OCI-LY7 (cell line): ENCODE measurements around the gene CLK4. TPM values are rescaled to one million over a fixed set of nuclear protein-coding genes. Genes with fewer than 3 reads are reported as not detected.

Source experiments
- BruUV-seq: library from RNA; stranded (reverse); fragments of 400-500 nt; replicated peaks from 2 replicates; lab custom pipeline; 2021; lab: Mats Ljungman, UMichigan
- CTCF ChIA-PET: fragments of 300-600 bp; sonication (Branson Sonifier 250); formaldehyde crosslinking; loops from one replicate; lab custom pipeline; 2022; ENCODE audit warnings: antibody characterized with exemption; ENCODE audit not compliant: unreplicated experiment; lab: Charles Lee
- POLR2A ChIA-PET: fragments of 300-600 bp; sonication (Branson Sonifier 250); formaldehyde crosslinking; loops from one replicate; lab custom pipeline; 2022; ENCODE audit warnings: antibody characterized with exemption; lab: Charles Lee
- DNase-seq: peaks from one replicate; pipeline ENCODE4 v3.0.0-alpha.2; 2015; ENCODE audit warnings: low spot score
- H2AFZ ChIP-seq: fragments of 200-600 bp; sonication (generic), shearing (Covaris generic); 2 replicates; pipeline ENCODE4 v1.6.1; 2014; ENCODE audit warnings: mild to moderate bottlenecking, antibody characterized with exemption, low read length, moderate library complexity
- H3K27ac ChIP-seq: fragments of 200-600 bp; sonication (generic); 2 replicates; pipeline ENCODE4 v1.5.1; 2014; ENCODE audit warnings: mixed run types, low read depth, mild to moderate bottlenecking, moderate library complexity, low read length, inconsistent platforms; ENCODE audit not compliant: poor library complexity, severe bottlenecking
- H3K36me3 ChIP-seq: fragments of 200-600 bp; sonication (generic); 2 replicates; pipeline ENCODE4 v1.6.1; 2014; ENCODE audit warnings: mild to moderate bottlenecking, antibody characterized with exemption, low read length, moderate library complexity, mixed read lengths; ENCODE audit not compliant: insufficient read depth
- H3K4me1 ChIP-seq: fragments of 200-600 bp; sonication (generic); 2 replicates; pipeline ENCODE4 v1.5.1; 2014; ENCODE audit warnings: mild to moderate bottlenecking, low read length; ENCODE audit not compliant: insufficient read depth, poor library complexity, severe bottlenecking
- H3K4me2 ChIP-seq: fragments of 200-600 bp; sonication (generic); 2 replicates; pipeline ENCODE4 v1.6.1; 2014; ENCODE audit warnings: mild to moderate bottlenecking, low read length
- H3K4me3 ChIP-seq: fragments of 200-600 bp; sonication (generic); 2 replicates; pipeline ENCODE4 v1.5.1; 2014; ENCODE audit warnings: mild to moderate bottlenecking, low read depth, low read length; ENCODE audit not compliant: poor library complexity, severe bottlenecking
- H3K79me2 ChIP-seq: fragments of 200-600 bp; sonication (generic); 2 replicates; pipeline ENCODE4 v1.6.1; 2016; ENCODE audit warnings: low read depth, mild to moderate bottlenecking, low read length, moderate library complexity, mixed read lengths; ENCODE audit not compliant: insufficient read depth
- H3K9me2 ChIP-seq: fragments of 200-600 bp; sonication (generic); 2 replicates; pipeline ENCODE4 v1.6.1; 2016; ENCODE audit warnings: mild to moderate bottlenecking, low read length, mixed read lengths; ENCODE audit not compliant: insufficient read depth
- H3K9me3 ChIP-seq: fragments of 200-600 bp; sonication (generic); 2 replicates; pipeline ENCODE4 v1.6.1; 2014; ENCODE audit warnings: mild to moderate bottlenecking, mixed run types, low read length, mixed read lengths
- H4K20me1 ChIP-seq: fragments of 200-600 bp; sonication (generic); 2 replicates; pipeline ENCODE4 v1.6.1; 2014; ENCODE audit warnings: mild to moderate bottlenecking, antibody characterized with exemption, low read length, moderate library complexity, mixed read lengths; ENCODE audit not compliant: insufficient read depth
- CTCF ChIP-seq: fragments of 200-600 bp; sonication (generic); conservative IDR thresholded peaks from 2 replicates; pipeline ENCODE4 v1.5.1; 2014; ENCODE audit warnings: mild to moderate bottlenecking, antibody characterized with exemption, low read length, moderate library complexity, mixed read lengths
- EZH2phosphoT487 ChIP-seq: fragments of 200-600 bp; sonication (generic); IDR thresholded peaks from 2 replicates; pipeline ENCODE4 v1.6.1; 2018; ENCODE audit warnings: low read depth, borderline replicate concordance, mild to moderate bottlenecking, mixed run types, antibody characterized with exemption, low read length, moderate library complexity, mixed read lengths
- intact Hi-C: fragments of 100-400 bp; cut with micrococcal nuclease; formaldehyde crosslinking; loops from one replicate; pipeline ENCODE4 v1.10.0; 2022; ENCODE audit not compliant: unreplicated experiment
- total RNA-seq, 2 experiments: library from RNA; depleted of rRNA in 1 of 2; stranded (reverse); fragments of >200 nt in 1 of 2; shearing (Covaris generic) in 1 of 2; gene quantifications; 2 replicates each; pipeline ENCODE4 v1.2.3, GENCODE V29; 2014 to 2022

The CLK4 gene
- total RNA-seq, 2 experiments from 2014 or later: 32.6 to 37.4 TPM

- POLR2A ChIA-PET: no interaction called here
- Histone ChIP-seq H3K9me2 (no peaks in the 10 kb centered on the region), H3K36me3 (no peaks in the 10 kb centered on the region), H3K4me2 (no peak overlapping the region), H3K79me2 (no peaks in the 10 kb centered on the region), H3K4me1 (no peaks in the 10 kb centered on the region), H3K9me3 (no peaks in the 10 kb centered on the region), H3K4me3 (no peak overlapping the region), H4K20me1 (no peaks in the 10 kb centered on the region), H3K27ac (no peak overlapping the region), H2AFZ (no peak overlapping the region)
- BruUV-seq: no TSS peak
- CTCF ChIA-PET: no interaction called here
- TF ChIP-seq CTCF (no peak), EZH2phosphoT487 (no peak)
- DNase-seq: no peak
- intact Hi-C loops: no loop called here
These were observed 57.4 kb downstream of the CLK4 start for GRCh38 chr5:178569485-178569884.

GRCh38 chr5:178564811-178565550 lies 61.9 kb downstream of the CLK4 start:
- Histone ChIP-seq H3K9me2 (no peaks in the 10 kb centered on the region), H3K4me1 (no peaks in the 10 kb centered on the region), H3K36me3 (no peaks in the 10 kb centered on the region), H3K4me3 (no peak overlapping the region), H3K79me2 (no peaks in the 10 kb centered on the region), H4K20me1 (no peaks in the 10 kb centered on the region), H3K27ac (no peak overlapping the region), H3K9me3 (no peaks in the 10 kb centered on the region), H2AFZ (no peak overlapping the region), H3K4me2 (no peak overlapping the region)
- TF ChIP-seq CTCF (no peak), EZH2phosphoT487 (no peak)
- no TSS peak for BruUV-seq
- ChIA-PET POLR2A (no interaction called here), CTCF (no interaction called here)
- intact Hi-C loops: no loop called here
- DNase-seq: no peak

GRCh38 chr5:178564397-178564796 lies 62.5 kb downstream of the CLK4 start:
- DNase-seq: no peak
- Histone ChIP-seq H2AFZ (no peak overlapping the region), H3K9me2 (no peaks in the 10 kb centered on the region), H3K27ac (no peak overlapping the region), H3K4me2 (no peak overlapping the region), H3K36me3 (no peaks in the 10 kb centered on the region), H3K79me2 (no peaks in the 10 kb centered on the region), H3K4me3 (no peak overlapping the region), H3K9me3 (no peaks in the 10 kb centered on the region), H3K4me1 (no peaks in the 10 kb centered on the region), H4K20me1 (no peaks in the 10 kb centered on the region)
- POLR2A ChIA-PET: no interaction called here
- intact Hi-C loops: no loop called here
- TF ChIP-seq EZH2phosphoT487 (no peak), CTCF (no peak)
- no TSS peak for BruUV-seq
- CTCF ChIA-PET: no interaction called here
